Measurements from ENCODE around the gene ATG16L2. TPM values are rescaled to one million over a fixed set of nuclear protein-coding genes. Genes with fewer than 3 reads are reported as not detected.

Gene ATG16L2
- total RNA-seq, 1 donor = 34.4 TPM

DNA sequence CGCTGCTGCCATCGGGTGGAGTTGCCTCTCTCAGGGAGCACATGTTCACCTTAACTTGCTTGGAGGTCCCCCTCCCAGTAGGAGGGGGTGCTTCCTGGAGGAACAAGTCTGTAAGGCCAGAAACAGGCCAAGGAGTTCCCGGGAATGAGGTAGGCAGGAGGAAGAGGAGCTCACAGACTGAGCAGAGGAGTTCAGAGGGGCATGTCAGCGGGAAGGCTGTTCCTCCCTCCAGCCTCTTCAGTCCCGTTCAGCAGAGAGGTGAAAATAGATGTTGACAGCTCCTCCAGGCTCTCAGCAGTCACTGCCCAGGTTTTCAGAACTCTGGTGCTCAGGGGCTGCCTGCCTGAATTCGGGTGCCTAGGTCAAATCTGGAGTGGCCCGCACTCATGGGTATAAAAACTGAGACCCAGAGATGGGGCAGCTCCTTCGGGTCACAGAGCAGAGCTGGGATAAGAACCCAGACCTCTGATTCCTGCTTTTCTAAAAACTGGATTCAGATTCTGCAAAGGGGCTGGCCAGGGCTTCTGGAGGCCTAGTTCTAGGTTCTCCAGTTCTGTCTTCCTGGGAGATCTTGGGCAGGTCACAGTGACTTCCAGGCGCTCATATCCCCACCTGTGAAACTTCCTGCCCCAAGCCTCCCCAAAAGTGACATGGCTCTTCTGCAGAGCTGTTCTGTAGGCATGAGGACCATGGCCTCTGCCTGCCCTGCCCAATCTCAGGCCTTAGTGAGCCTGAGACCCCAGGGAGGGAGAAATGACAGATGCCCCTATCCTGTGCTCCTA lies 18.3 kb downstream of the ATG16L2 start:
- no peak overlapping the region for H3K4me3 ChIP-seq (ENCODE audit: low read length)
- H3K27me3 ChIP-seq (ENCODE audit: insufficient read depth, low read length) = no peaks in the 10 kb centered on the region
- H3K9me3 ChIP-seq (ENCODE audit: low read depth, low read length) = no peaks in the 10 kb centered on the region
- H3K4me1 ChIP-seq (ENCODE audit: insufficient read depth, low read length) = peaks cover 39% of the 10 kb centered on the region

DNA sequence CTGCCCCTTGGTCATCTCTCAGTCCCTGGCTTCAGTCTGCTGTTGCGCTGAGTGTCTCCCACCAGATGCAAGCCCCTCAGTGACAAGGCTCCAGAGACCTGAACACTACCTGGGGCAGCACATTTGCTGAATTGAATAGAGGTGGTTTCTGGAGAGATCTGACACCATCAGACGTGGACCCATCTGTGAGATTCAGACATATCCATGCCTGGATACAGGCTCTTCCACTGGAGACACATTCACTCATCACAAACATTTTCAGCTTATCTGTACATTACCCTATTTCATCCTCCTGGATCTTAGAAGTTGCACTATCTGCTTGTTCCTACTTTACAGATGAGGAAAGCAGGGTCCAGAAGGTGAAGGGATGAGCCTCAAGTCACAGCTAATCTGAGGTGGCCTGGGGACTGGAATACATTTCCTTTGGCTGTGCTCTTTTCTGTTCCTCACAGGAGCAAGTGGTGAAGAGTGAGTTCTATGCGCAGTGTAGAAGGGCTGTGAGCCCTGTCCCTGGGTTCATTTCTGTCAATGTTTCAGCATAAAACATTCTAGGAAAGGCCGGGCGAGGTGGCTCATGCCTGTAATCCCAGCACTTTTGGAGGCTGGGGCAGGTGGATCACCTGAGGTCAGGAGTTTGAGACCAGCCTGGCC lies 19.0 kb downstream of the ATG16L2 start:
- Histone ChIP-seq H3K27me3 (ENCODE audit: insufficient read depth, low read length) (no peaks in the 10 kb centered on the region), H3K4me3 (ENCODE audit: low read length) (no peak overlapping the region), H3K9me3 (ENCODE audit: low read depth, low read length) (no peaks in the 10 kb centered on the region), H3K4me1 (ENCODE audit: insufficient read depth, low read length) (peaks cover 32% of the 10 kb centered on the region)

DNA sequence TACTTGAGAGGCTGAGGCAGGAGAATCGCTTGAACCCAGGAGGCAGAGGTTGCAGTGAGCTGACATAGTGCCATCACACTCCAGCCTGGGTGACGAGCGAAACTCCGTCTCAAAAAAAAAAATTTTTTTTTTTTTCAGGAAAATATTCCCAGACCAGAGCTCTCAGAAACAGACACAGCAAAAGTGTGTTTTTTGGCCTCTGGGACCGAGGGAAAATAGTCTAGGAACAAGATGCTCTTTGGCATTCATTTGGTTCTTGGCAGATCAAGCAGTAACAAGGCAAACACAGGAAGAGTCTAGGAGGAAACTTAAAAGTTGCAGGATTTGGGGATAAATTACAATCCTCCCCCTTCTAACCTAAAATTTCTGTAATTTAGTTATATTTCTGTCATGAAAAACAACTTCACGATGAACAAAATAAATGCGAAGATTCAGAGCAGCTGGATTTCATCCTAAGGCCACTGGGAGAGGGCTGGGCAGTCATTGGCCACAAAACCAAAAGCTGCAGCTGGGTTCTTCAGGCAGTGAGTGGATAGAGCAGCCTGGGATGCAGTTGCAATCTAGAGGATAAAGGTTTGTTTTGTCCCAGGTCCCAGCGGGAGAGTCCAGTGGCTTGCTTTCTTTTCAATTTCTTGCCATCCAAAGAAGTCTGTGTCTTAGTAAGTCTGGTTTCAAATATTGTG lies 19.7 kb downstream of the ATG16L2 start:
- Histone ChIP-seq H3K27me3 (ENCODE audit: insufficient read depth, low read length) (no peaks in the 10 kb centered on the region), H3K4me1 (ENCODE audit: insufficient read depth, low read length) (peaks cover 24% of the 10 kb centered on the region), H3K4me3 (ENCODE audit: low read length) (no peak overlapping the region), H3K9me3 (ENCODE audit: low read depth, low read length) (no peaks in the 10 kb centered on the region)

DNA sequence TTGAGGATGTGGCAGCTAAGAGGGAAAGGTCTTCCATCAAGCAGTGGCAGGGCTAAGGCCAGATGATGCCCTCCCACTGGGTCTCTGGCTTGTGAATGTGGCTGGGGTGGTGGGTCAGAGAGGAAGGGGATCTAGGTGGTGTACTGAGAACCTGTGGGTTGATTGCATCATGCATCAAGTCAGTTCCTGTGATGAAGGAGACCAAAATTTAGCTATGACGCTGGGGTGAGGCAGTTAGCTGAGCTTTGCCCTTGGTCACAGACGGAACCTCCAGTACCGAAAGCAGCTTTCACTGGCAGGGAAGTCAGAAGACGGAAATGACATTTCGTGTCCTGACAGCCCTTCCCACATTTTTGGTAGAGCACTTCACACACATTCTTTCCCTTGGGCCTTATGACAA lies 20.7 kb downstream of the ATG16L2 start:
- Histone ChIP-seq H3K4me3 (ENCODE audit: low read length) (no peak overlapping the region), H3K4me1 (ENCODE audit: insufficient read depth, low read length) (peaks cover 21% of the 10 kb centered on the region), H3K9me3 (ENCODE audit: low read depth, low read length) (no peaks in the 10 kb centered on the region), H3K27me3 (ENCODE audit: insufficient read depth, low read length) (no peaks in the 10 kb centered on the region)

DNA sequence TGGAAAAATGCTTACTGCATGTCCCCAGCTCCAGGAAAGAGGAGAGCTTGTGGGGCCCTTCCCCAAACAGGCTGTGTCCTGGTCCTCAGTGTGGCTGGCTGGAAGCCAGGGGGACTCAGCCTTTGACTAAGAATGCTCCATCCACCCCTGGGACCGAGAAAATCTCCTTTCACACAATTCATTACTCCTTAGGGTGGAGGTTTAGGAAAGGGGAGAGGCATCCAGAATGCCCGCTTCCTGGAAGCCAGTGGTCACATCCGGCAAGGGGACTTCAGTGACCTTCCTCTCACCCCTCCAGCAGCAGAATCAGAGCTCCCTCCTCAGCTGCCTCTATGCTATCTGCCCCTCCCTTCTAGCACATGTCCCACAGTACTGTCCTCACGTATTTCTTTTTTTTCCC lies 21.9 kb downstream of the ATG16L2 start:
- H3K4me1 ChIP-seq (ENCODE audit: insufficient read depth, low read length) = peaks cover 21% of the 10 kb centered on the region
- H3K9me3 ChIP-seq (ENCODE audit: low read depth, low read length) = no peaks in the 10 kb centered on the region
- no peak overlapping the region for H3K4me3 ChIP-seq (ENCODE audit: low read length)
- H3K27me3 ChIP-seq (ENCODE audit: insufficient read depth, low read length) = no peaks in the 10 kb centered on the region

DNA sequence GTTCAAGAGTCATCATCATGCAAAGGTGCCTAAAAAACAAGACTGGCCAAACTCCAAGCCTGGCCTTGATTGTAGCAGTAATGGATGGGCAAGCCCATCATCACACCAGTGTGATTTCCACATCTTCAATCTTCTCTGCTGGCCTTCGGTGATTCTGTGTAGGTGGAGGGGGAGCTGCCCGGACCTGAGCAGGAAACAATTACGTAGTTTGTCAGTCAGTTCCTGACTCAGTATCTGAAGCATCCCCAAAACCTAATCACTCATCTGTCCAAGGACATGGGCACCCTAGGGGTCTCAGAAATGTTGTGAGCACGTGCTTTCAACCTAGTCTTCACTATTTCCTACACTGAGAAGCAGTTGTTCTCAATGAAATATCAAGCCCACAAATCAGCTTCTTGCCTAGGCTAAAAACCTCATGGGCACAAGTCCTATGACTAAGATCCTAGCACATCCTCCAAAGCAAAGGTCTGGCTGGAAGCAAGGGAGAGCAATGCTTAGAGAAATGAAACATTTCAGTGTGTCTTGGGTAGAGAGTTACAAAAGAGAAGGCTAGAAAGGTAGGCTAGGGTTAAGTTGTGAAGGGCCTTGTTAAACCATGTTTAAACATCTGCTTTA lies 24.6 kb downstream of the ATG16L2 start:
- Histone ChIP-seq H3K4me1 (ENCODE audit: insufficient read depth, low read length) (peaks cover 21% of the 10 kb centered on the region), H3K4me3 (ENCODE audit: low read length) (no peak overlapping the region), H3K27me3 (ENCODE audit: insufficient read depth, low read length) (no peaks in the 10 kb centered on the region), H3K9me3 (ENCODE audit: low read depth, low read length) (no peaks in the 10 kb centered on the region)

DNA sequence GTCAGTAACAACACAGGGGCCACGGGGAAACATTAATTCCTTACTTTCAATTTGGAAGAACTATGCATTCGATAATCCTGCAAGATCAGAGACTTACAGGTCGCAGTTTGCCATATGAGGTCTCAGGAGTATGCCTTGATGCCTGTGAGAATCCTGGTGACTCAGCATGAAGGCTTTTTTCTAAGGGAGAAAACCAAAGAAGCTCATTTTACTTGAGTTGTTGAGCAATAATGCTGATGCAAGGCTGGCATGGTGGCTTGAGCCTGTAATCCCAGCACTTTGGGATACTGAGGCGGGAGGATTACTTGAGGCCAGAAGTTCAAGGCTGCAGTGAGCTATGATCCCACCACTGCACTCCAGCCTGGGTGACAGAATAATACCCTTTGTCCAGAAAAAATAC lies 26.6 kb downstream of the ATG16L2 start:
- Histone ChIP-seq H3K27me3 (ENCODE audit: insufficient read depth, low read length) (no peaks in the 10 kb centered on the region), H3K4me3 (ENCODE audit: low read length) (no peak overlapping the region), H3K4me1 (ENCODE audit: insufficient read depth, low read length) (peaks cover 4% of the 10 kb centered on the region), H3K9me3 (ENCODE audit: low read depth, low read length) (no peaks in the 10 kb centered on the region)

DNA sequence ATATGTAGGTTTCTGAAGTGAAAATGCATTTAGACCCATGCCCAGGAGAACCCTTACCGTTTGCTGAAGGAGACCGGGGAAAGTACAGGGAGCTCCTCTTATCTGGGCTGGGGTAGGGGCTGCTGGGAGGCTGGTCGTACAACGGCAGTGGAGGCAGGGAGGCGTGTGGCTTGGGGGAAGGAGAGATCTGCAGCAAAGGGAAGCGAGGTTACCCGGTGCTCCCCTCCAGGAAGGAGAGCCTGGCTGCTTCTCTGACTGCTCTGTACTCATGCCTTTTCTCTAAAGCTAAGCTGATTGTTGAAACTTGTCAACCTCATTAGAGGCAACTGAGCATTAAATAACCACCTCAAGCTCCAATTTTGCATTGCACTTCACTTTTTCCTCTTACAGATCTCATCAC lies 27.2 kb downstream of the ATG16L2 start:
- H3K9me3 ChIP-seq (ENCODE audit: low read depth, low read length) = no peaks in the 10 kb centered on the region
- no peak overlapping the region for H3K4me3 ChIP-seq (ENCODE audit: low read length)
- H3K27me3 ChIP-seq (ENCODE audit: insufficient read depth, low read length) = no peaks in the 10 kb centered on the region
- H3K4me1 ChIP-seq (ENCODE audit: insufficient read depth, low read length) = peaks cover under 1% of the 10 kb centered on the region

DNA sequence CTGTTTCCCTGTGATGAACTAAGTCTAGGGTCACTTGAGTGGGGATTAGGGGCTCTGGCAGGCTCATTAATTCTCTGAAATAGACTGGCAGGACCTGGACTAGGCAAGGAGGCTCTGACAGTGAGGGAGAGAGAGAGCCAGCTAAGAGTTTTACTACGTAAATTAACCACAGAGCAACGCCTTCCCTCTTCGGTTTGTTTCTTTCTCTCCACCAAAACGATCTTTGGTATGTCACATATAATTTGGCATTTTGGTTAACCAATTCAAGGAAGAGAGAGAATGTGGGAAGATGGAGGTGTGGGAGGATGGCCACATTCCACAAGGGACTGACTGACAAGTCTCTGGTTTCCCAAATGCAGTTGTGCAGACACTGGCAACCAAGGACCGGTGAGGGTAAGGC lies 27.9 kb downstream of the ATG16L2 start:
- H3K4me3 ChIP-seq (ENCODE audit: low read length) = no peak overlapping the region
- no peaks in the 10 kb centered on the region for H3K27me3 ChIP-seq (ENCODE audit: insufficient read depth, low read length)
- H3K4me1 ChIP-seq (ENCODE audit: insufficient read depth, low read length) = no peaks in the 10 kb centered on the region
- H3K9me3 ChIP-seq (ENCODE audit: low read depth, low read length) = no peaks in the 10 kb centered on the region

DNA sequence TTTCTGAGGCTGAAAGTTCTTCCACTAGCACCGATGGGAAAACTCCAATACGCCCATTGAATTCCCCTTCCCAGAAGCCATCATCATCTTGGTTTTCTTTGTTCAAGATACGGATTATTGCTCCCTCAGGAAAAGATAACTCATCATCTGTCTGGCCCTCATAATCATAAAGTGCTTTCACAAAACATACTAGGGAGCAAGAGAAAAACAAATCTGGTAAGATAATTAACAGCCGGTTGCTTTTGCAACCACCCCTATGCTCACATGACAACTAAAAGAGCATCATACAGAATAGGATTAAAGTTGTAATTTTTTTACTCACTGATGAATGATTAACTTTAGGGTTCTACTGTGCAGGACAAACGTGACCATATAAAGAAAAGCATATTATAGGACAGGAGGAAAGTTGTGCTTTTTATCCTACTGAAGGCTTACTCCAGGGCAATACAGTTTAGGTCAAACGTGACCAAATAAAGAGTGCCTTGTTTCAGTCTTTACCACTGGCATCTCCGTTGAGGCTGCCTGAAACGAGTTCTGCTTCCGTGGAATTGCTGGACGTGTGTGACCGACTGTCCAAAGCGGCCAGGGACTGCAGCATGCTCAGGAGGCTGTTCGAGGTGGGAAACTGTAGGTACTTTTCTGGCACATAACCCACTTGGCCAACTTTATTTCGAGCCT lies 28.6 kb downstream of the ATG16L2 start:
- Histone ChIP-seq H3K4me1 (ENCODE audit: insufficient read depth, low read length) (no peaks in the 10 kb centered on the region), H3K4me3 (ENCODE audit: low read length) (no peak overlapping the region), H3K9me3 (ENCODE audit: low read depth, low read length) (no peaks in the 10 kb centered on the region), H3K27me3 (ENCODE audit: insufficient read depth, low read length) (no peaks in the 10 kb centered on the region)

DNA sequence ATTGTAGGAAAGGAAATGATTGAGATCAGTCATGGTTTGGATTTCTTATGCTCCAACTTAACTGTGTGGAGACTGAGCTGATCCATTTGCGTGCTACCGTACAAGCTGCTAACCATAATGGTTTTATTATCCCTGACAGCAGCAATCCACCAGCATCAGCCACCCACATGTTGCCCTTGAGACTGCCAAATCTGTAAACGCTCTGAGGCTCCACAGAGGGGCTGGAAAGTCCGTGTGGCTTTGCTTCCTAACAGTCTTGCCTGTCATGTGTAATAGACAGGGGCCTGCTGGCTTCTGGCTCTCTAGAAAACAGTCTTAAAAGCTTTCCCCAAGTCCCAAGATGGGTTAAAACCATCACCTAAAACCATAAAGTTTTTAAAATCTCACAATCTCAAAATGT lies 30.1 kb downstream of the ATG16L2 start:
- no peaks in the 10 kb centered on the region for H3K27me3 ChIP-seq (ENCODE audit: insufficient read depth, low read length)
- no peaks in the 10 kb centered on the region for H3K9me3 ChIP-seq (ENCODE audit: low read depth, low read length)
- no peak overlapping the region for H3K4me3 ChIP-seq (ENCODE audit: low read length)
- no peaks in the 10 kb centered on the region for H3K4me1 ChIP-seq (ENCODE audit: insufficient read depth, low read length)

DNA sequence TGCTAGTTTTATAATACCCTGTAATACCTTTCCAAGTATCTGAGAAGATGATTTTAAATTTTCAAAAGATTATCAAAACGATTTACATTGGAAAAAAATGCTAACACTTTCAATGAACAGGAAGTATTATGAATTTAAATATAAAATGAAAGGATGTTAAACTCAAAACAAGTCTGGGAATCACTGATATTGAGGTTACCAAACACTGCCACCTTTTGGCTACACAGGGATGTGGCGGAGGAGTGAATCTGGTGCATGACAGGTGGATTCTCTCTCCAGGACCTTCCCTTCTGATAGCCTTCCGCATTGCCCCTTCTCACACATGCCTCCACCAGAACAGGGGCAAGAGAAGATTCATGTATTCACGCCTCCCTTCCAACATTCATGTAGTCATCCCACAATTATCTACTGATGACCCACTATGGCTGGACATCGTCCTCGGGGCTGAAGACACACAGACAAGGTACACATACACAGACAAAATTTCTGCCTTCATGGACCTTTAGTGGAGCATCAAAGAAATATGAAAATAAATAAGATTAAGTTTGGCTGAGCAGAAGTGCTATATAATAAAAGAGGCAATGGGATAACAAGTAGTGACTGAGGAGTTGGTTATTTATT lies 34.7 kb downstream of the ATG16L2 start:
- H3K9me3 ChIP-seq (ENCODE audit: low read depth, low read length) = no peaks in the 10 kb centered on the region
- H3K27me3 ChIP-seq (ENCODE audit: insufficient read depth, low read length) = no peaks in the 10 kb centered on the region
- H3K4me3 ChIP-seq (ENCODE audit: low read length) = no peak overlapping the region
- H3K4me1 ChIP-seq (ENCODE audit: insufficient read depth, low read length) = no peaks in the 10 kb centered on the region

DNA sequence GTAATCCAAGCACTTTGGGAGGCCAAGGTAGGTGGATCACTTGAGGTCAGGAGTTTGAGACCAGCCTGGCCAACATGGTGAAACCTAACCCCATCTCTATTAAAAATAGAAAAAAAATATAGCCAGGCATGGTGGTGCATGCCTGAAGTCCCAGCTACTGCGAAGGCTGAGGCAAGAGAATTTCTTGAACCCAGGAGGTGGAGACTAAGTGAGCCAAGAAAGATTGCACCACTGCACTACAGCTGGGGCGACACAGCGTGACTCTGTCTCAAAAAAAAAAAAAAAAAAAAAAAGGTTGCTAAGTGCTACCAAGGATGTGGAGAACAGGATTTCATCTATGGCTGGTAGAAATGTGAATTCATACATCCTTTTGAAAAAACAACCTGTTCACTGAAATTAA lies 36.6 kb downstream of the ATG16L2 start:
- H3K9me3 ChIP-seq (ENCODE audit: low read depth, low read length) = no peaks in the 10 kb centered on the region
- H3K4me1 ChIP-seq (ENCODE audit: insufficient read depth, low read length) = no peaks in the 10 kb centered on the region
- H3K4me3 ChIP-seq (ENCODE audit: low read length) = no peak overlapping the region
- no peaks in the 10 kb centered on the region for H3K27me3 ChIP-seq (ENCODE audit: insufficient read depth, low read length)

DNA sequence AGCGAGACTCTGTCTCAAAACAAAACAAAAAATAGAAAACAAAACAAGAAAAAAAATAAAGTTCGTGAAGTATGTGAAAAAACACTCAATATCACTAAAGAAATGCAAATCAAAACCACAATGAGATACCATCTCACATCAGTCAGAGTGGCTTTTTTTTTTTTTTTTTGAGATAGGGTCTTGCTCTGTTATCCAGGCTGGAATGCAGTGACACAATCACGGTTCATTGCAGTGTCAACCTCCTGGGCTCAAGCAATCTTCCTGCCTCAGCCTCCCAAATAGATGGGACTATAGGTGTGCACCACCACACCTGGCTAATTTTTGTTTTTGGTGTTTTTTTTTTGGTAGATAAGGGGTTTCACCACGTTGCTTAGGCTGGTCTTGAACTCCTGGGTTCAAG lies 37.5 kb downstream of the ATG16L2 start:
- Histone ChIP-seq H3K9me3 (ENCODE audit: low read depth, low read length) (no peaks in the 10 kb centered on the region), H3K4me1 (ENCODE audit: insufficient read depth, low read length) (no peaks in the 10 kb centered on the region), H3K27me3 (ENCODE audit: insufficient read depth, low read length) (no peaks in the 10 kb centered on the region), H3K4me3 (ENCODE audit: low read length) (no peak overlapping the region)

All from mononuclear cell (primary cell).